IMR-90 (cell line): ENCODE measurements around the gene NOTCH3. TPM values are rescaled to one million over a fixed set of nuclear protein-coding genes. Genes with fewer than 3 reads are reported as not detected.

Experiments used
- ATAC-seq: fragments of 200-7000 bp; cut with Tn5 transposase; 2 replicates; pipeline ENCODE4 v1.9.1; 2020; ENCODE audit warnings: low read depth, mild to moderate bottlenecking, moderate library complexity
- BruUV-seq: library from RNA; stranded (reverse); fragments of 400-500 nt; replicated peaks from 2 replicates; lab custom pipeline; 2021; lab: Mats Ljungman, UMichigan
- CTCF ChIA-PET: fragments of 300-600 bp; formaldehyde crosslinking; extraction: SDS; loops from one replicate; lab custom pipeline; 2021; ENCODE audit warnings: antibody characterized with exemption; lab: Yijun Ruan, JAX
- POLR2A ChIA-PET: fragments of 300-600 bp; sonication (Branson Sonifier 250); formaldehyde crosslinking; loops from one replicate; lab custom pipeline; 2022; ENCODE audit warnings: antibody characterized with exemption; ENCODE audit not compliant: unreplicated experiment; lab: Charles Lee
- DNase-seq: peaks from one replicate; pipeline ENCODE4 v3.0.0; 2013
- H2AFZ ChIP-seq: replicated peaks from 2 replicates; pipeline ENCODE3; 2013; ENCODE audit warnings: low read length, mild to moderate bottlenecking; ENCODE audit not compliant: poor library complexity
- H2AK5ac ChIP-seq: 2 replicates; pipeline ENCODE4 v1.6.1; 2013; ENCODE audit warnings: low read depth, low read length, inconsistent platforms
- H2AK9ac ChIP-seq: replicated peaks from 2 replicates; pipeline ENCODE3; 2013; ENCODE audit warnings: mild to moderate bottlenecking, low read depth, low read length, moderate library complexity; ENCODE audit not compliant: poor library complexity
- H2BK120ac ChIP-seq: 2 replicates; pipeline ENCODE4 v1.6.1; 2013; ENCODE audit warnings: low read depth, low read length, inconsistent platforms
- H2BK15ac ChIP-seq: 3 replicates; pipeline ENCODE4 v1.6.1; 2013; ENCODE audit warnings: low read depth, low read length, inconsistent platforms
- H2BK20ac ChIP-seq: 2 replicates; pipeline ENCODE4 v1.6.1; 2013; ENCODE audit warnings: low read depth, mild to moderate bottlenecking, inconsistent platforms, low read length, moderate library complexity
- H2BK5ac ChIP-seq: 2 replicates; pipeline ENCODE4 v1.6.1; 2013; ENCODE audit warnings: mild to moderate bottlenecking, low read depth, low read length, inconsistent platforms; ENCODE audit not compliant: poor library complexity, severe bottlenecking
- H3K14ac ChIP-seq: replicated peaks from 2 replicates; pipeline ENCODE4 v1.6.1; 2013; ENCODE audit warnings: low read depth, low read length, inconsistent platforms
- H3K18ac ChIP-seq: 2 replicates; pipeline ENCODE4 v1.6.1; 2013; ENCODE audit warnings: low read depth, low read length, control low read depth
- H3K23ac ChIP-seq: 2 replicates; pipeline ENCODE4 v1.6.1; 2013; ENCODE audit warnings: low read depth, low read length, inconsistent platforms
- H3K27ac ChIP-seq: 2 replicates; pipeline ENCODE4 v1.5.1; 2013; ENCODE audit warnings: mild to moderate bottlenecking, control low read depth, low read length; ENCODE audit not compliant: insufficient read depth
- H3K27me3 ChIP-seq: 2 replicates; pipeline ENCODE4 v1.6.1; 2013; ENCODE audit warnings: low read length; ENCODE audit not compliant: control insufficient read depth, insufficient read depth
- H3K36me3 ChIP-seq: 2 replicates; pipeline ENCODE4 v1.6.1; 2013; ENCODE audit warnings: low read length, mixed read lengths; ENCODE audit not compliant: control insufficient read depth, insufficient read depth
- H3K4ac ChIP-seq: 2 replicates; pipeline ENCODE4 v1.6.1; 2013; ENCODE audit warnings: low read depth, low read length, inconsistent platforms
- H3K4me1 ChIP-seq: 2 replicates; pipeline ENCODE4 v1.6.1; 2013; ENCODE audit warnings: low read length, mixed read lengths; ENCODE audit not compliant: control insufficient read depth, insufficient read depth
- H3K4me2 ChIP-seq: 2 replicates; pipeline ENCODE4 v1.6.1; 2013; ENCODE audit warnings: low read depth, mild to moderate bottlenecking, control low read depth, low read length, moderate library complexity
- H3K4me3 ChIP-seq: 2 replicates; pipeline ENCODE4 v1.5.1; 2013; ENCODE audit warnings: low read depth, mild to moderate bottlenecking, control low read depth, low read length, moderate library complexity; ENCODE audit not compliant: insufficient read depth
- H3K56ac ChIP-seq: 2 replicates; pipeline ENCODE4 v1.6.1; 2013; ENCODE audit warnings: low read length, inconsistent platforms; ENCODE audit not compliant: insufficient read depth; ENCODE audit errors: extremely low read depth
- H3K79me1 ChIP-seq, 2 experiments: 2 replicates each; pipeline ENCODE4 v1.6.1; 2013; ENCODE audit warnings: low read length in 2 of 2, inconsistent platforms in 1 of 2, low read depth in 1 of 2
- H3K9ac ChIP-seq: 2 replicates; pipeline ENCODE4 v1.6.1; 2013; ENCODE audit warnings: low read depth, low read length, control low read depth
- H3K9me1 ChIP-seq: 2 replicates; pipeline ENCODE4 v1.6.1; 2013; ENCODE audit warnings: low read length, inconsistent platforms; ENCODE audit not compliant: insufficient read depth
- H3K9me3 ChIP-seq: 2 replicates; pipeline ENCODE4 v1.6.1; 2013; ENCODE audit warnings: low read length; ENCODE audit not compliant: control insufficient read depth, insufficient read depth
- H4K20me1 ChIP-seq: 2 replicates; pipeline ENCODE4 v1.6.1; 2013; ENCODE audit warnings: low read length, inconsistent platforms; ENCODE audit not compliant: insufficient read depth
- H4K5ac ChIP-seq: 2 replicates; pipeline ENCODE4 v1.6.1; 2013; ENCODE audit warnings: mild to moderate bottlenecking, low read depth, low read length, control low read depth
- H4K8ac ChIP-seq, 2 experiments: 2 replicates each; pipeline ENCODE4 v1.6.1; 2013; ENCODE audit warnings: low read depth in 2 of 2, low read length in 2 of 2, control low read depth in 1 of 2, inconsistent platforms in 1 of 2
- H4K91ac ChIP-seq: 2 replicates; pipeline ENCODE4 v1.6.1; 2013; ENCODE audit warnings: low read depth, low read length, inconsistent platforms; ENCODE audit not compliant: insufficient read depth
- RAD21 ChIP-seq: IDR thresholded peaks from 2 replicates; pipeline ENCODE4 v1.6.1; 2012; ENCODE audit warnings: low read length, improper control_type of control experiment
- WGBS, 2 experiments: methylation state at CpG; one replicate each; pipeline versions ENCODE4 v1.1.5 to v1.1.7; 2013; ENCODE audit warnings: missing lambda C conversion rate in 2 of 2; ENCODE audit not compliant: insufficient read length in 1 of 2; ENCODE audit errors: extremely low coverage in 2 of 2; 5-methylcytosine and 5-hydroxymethylcytosine counted together
- dilution Hi-C: fragments of 300-500 bp; cut with HindIII; formaldehyde crosslinking; loops from one replicate; pipeline ENCODE4 v1.14.3; 2018; ENCODE audit warnings: low sequenced_read_pairs; ENCODE audit not compliant: unreplicated experiment
- in situ Hi-C: fragments of 300-500 bp; cut with MboI; formaldehyde crosslinking; loops from 3 replicates; pipeline ENCODE4 v1.14.3; 2019; ENCODE audit warnings: low sequenced_read_pairs, inconsistent platforms, mixed read lengths
- intact Hi-C: fragments of 100-400 bp; cut with micrococcal nuclease; formaldehyde crosslinking; loops from 2 replicates; pipeline ENCODE4 v1.10.0; 2022
- polyA plus RNA-seq, 3 experiments: library from polyadenylated mRNA; depleted of rRNA; stranded (reverse); fragments of >200 nt; gene quantifications; 2 replicates each; pipeline ENCODE4 v1.2.3, GENCODE V29; 2012; ENCODE audit warnings: low replicate concordance in 1 of 3
- total RNA-seq: library from RNA; depleted of rRNA; stranded (reverse); fragments of >200 nt; gene quantifications from 2 replicates; pipeline ENCODE4 v1.2.3, GENCODE V29; 2012
- TF ChIP-seq, protein P1 (sequence below): conservative IDR thresholded peaks from 2 replicates; pipeline ENCODE4 v1.5.1; 2012; ENCODE audit warnings: mild to moderate bottlenecking, low read depth, low read length, improper control_type of control experiment
- TF ChIP-seq, protein P2 (sequence below): fragments of 150-350 bp; IDR thresholded peaks from 2 replicates; pipeline ENCODE4 v1.6.1; 2017; ENCODE audit warnings: mild to moderate bottlenecking, antibody characterized with exemption, low read length, low read depth

NOTCH3 gene
- total and polyA plus RNA-seq, 2 of the 4 experiments (the other 2 are of a cell fraction) = 5.9 to 25.1 TPM

DNA sequence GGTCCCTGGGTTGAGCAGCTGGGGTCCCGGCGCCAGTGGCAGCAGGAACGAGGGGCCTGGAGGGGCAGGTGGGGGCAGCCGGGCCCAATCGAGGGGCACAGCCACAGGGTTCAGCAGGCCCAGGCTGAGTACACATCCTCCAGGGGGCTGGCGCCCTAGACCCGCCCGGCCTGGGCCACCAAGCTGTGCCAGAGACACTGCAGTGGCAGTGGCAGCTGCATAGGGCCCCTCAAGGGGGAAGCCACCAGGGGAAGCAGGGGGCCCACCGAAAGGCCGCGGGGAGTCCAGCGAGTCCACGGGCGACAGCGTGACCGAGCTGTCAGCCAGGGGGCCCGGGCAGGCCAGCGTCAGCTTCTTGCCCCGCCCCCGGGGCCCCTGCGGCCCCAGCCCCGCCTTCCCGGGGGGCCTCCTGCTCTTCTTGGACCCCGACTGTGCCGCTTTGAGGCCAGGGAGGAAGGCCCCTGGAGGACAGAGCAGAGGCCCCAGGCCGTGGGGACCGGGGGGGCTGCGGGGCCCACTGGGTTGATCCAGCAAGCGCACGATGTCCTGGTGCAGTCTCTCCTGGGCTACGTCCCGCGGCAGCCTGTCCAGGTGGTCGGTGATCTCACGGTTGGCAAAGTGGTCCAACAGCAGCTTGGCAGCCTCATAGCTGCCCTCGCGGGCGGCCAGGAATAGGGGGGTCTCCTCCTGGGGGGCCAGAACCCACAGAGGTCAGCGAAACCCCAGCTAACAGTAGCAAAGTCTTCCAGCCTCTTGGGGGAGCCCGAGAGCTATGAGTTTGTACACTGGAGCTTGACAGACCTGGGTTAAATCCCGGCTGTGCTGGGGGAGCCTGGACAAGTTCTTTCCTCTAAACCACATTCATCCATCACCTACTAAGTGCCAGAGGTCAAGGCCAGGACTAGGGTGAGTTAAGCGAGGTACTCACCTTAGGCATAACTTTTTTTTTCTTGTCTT lies 39.5 kb downstream of the NOTCH3 start:
- no peak overlapping the region for H3K18ac ChIP-seq
- CTCF ChIA-PET = interaction anchor here (1.0 kb wide), 3 partner anchors 11 to 218 kb away, joined by 3 to 4 read pairs (median 3); partner anchors contain the start of gene AKAP8
- H3K4me3 ChIP-seq = no peak overlapping the region
- peaks cover 25% of the 10 kb centered on the region for H3K9me3 ChIP-seq
- no peaks in the 10 kb centered on the region for H3K4me1 ChIP-seq
- H2BK20ac ChIP-seq = no peak overlapping the region
- no peak overlapping the region for H4K91ac ChIP-seq
- no peak overlapping the region for H3K4ac ChIP-seq
- H3K36me3 ChIP-seq = peaks cover 34% of the 10 kb centered on the region
- H3K27me3 ChIP-seq = no peaks in the 10 kb centered on the region
- H3K79me1 ChIP-seq = no peaks in the 10 kb centered on the region
- H2AK5ac ChIP-seq = no peak overlapping the region
- no TSS peak for BruUV-seq
- H3K23ac ChIP-seq = no peak overlapping the region
- no peak overlapping the region for H2BK120ac ChIP-seq
- dilution Hi-C loops = no loop called here
- H2BK15ac ChIP-seq = no peak overlapping the region
- H2AFZ ChIP-seq = no peak overlapping the region
- in situ Hi-C loops = no loop called here
- peak overlapping the region; percentile 25 for H2AK9ac ChIP-seq
- ATAC-seq = peak; percentile 63; the same call in 1 of the 2 replicates
- peak; percentile 18 for DNase-seq
- H3K14ac ChIP-seq = no peak overlapping the region
- no peak overlapping the region for H2BK5ac ChIP-seq
- 95% methylated on average over 31 of the region's 42 CpGs; no CpG with 5 or more reads in 1 of the 2 experiments for WGBS, 2 experiments
- no peak overlapping the region for H3K9ac ChIP-seq
- no peak overlapping the region for H4K5ac ChIP-seq
- intact Hi-C loops = no loop called here
- TF ChIP-seq, protein P1, sequence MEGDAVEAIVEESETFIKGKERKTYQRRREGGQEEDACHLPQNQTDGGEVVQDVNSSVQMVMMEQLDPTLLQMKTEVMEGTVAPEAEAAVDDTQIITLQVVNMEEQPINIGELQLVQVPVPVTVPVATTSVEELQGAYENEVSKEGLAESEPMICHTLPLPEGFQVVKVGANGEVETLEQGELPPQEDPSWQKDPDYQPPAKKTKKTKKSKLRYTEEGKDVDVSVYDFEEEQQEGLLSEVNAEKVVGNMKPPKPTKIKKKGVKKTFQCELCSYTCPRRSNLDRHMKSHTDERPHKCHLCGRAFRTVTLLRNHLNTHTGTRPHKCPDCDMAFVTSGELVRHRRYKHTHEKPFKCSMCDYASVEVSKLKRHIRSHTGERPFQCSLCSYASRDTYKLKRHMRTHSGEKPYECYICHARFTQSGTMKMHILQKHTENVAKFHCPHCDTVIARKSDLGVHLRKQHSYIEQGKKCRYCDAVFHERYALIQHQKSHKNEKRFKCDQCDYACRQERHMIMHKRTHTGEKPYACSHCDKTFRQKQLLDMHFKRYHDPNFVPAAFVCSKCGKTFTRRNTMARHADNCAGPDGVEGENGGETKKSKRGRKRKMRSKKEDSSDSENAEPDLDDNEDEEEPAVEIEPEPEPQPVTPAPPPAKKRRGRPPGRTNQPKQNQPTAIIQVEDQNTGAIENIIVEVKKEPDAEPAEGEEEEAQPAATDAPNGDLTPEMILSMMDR = peak; percentile 27; the same call in 1 of the 2 replicates
- peak; percentile 34; the same call in 1 of the 2 replicates for TF ChIP-seq RAD21
- TF ChIP-seq, protein P2, sequence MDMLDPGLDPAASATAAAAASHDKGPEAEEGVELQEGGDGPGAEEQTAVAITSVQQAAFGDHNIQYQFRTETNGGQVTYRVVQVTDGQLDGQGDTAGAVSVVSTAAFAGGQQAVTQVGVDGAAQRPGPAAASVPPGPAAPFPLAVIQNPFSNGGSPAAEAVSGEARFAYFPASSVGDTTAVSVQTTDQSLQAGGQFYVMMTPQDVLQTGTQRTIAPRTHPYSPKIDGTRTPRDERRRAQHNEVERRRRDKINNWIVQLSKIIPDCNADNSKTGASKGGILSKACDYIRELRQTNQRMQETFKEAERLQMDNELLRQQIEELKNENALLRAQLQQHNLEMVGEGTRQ = no peak
- POLR2A ChIA-PET = no interaction called here
- no peak overlapping the region for H3K4me2 ChIP-seq
- H4K8ac ChIP-seq = no peak overlapping the region
- H3K27ac ChIP-seq = no peak overlapping the region
- H3K56ac ChIP-seq = no peak overlapping the region
- no peaks in the 10 kb centered on the region for H4K20me1 ChIP-seq
- H3K9me1 ChIP-seq = no peaks in the 10 kb centered on the region; the same call in 1 of the 2 replicates
